AG04450 (cell line): ENCODE measurements around the gene SLC46A1. TPM values are rescaled to one million over a fixed set of nuclear protein-coding genes. Genes with fewer than 3 reads are reported as not detected.

ENCODE experiments used
- CTCF ChIA-PET: fragments of 300-600, 350-600 bp; formaldehyde crosslinking; extraction: SDS; loops from one replicate; lab custom pipeline; 2022; ENCODE audit warnings: antibody characterized with exemption, inconsistent platforms; lab: Charles Lee
- POLR2A ChIA-PET: fragments of 350-600 bp; formaldehyde crosslinking; extraction: SDS; loops from one replicate; lab custom pipeline; 2021; ENCODE audit warnings: antibody characterized with exemption, inconsistent platforms; lab: Yijun Ruan, JAX
- DNase-seq: peaks from one replicate; pipeline ENCODE4 v3.0.0-alpha.2; 2011; ENCODE audit warnings: low read depth, low spot score
- H3K27ac ChIP-seq: one replicate; pipeline ENCODE4 v1.5.1; 2012; ENCODE audit warnings: low read depth, low read length, control low read depth
- H3K27me3 ChIP-seq: one replicate; pipeline ENCODE4 v1.6.0; 2012; ENCODE audit warnings: low read length; ENCODE audit not compliant: control insufficient read depth, insufficient read depth
- H3K4me3 ChIP-seq: 2 replicates; pipeline ENCODE4 v1.5.1; 2011; ENCODE audit warnings: mild to moderate bottlenecking, low read depth, low read length, control low read depth
- H3K9me3 ChIP-seq: 2 replicates; pipeline ENCODE4 v1.5.1; 2012; ENCODE audit warnings: low read length; ENCODE audit not compliant: control insufficient read depth, insufficient read depth
- polyA plus RNA-seq: library from polyadenylated mRNA; depleted of rRNA; stranded (reverse); fragments of >200 nt; gene quantifications from 2 replicates; pipeline ENCODE4 v1.2.3, GENCODE V29; 2011
- TF ChIP-seq, protein P1 (sequence below): IDR thresholded peaks from 2 replicates; pipeline ENCODE4 v1.5.1; 2011; ENCODE audit warnings: low read depth, low read length, control low read depth, inconsistent platforms

SLC46A1 gene
- polyA plus RNA-seq, 1 experiment = 2.5 TPM

DNA sequence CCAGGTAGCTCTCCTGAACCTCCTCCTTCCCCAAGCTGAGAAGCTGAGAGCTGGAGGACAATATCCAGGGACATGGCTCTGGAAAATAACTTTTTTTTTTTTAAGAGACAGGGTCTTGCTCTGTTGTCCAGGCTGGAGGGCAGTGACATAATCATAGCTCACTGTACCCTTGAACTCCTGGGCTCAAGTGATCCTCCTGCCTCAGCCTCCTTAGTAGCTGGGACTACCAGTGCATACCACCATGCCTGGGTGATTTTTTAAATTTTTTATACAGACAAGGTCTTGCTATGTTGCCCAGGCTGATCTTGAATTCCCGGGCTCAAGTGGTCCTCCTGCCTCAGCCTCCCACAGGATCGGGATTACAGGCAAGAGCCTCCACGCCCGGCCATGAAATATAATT is 6.2 kb downstream of the SLC46A1 start:
- no peaks in the 10 kb centered on the region for H3K9me3 ChIP-seq
- DNase-seq = no peak
- no peak overlapping the region for H3K4me3 ChIP-seq
- TF ChIP-seq, protein P1, sequence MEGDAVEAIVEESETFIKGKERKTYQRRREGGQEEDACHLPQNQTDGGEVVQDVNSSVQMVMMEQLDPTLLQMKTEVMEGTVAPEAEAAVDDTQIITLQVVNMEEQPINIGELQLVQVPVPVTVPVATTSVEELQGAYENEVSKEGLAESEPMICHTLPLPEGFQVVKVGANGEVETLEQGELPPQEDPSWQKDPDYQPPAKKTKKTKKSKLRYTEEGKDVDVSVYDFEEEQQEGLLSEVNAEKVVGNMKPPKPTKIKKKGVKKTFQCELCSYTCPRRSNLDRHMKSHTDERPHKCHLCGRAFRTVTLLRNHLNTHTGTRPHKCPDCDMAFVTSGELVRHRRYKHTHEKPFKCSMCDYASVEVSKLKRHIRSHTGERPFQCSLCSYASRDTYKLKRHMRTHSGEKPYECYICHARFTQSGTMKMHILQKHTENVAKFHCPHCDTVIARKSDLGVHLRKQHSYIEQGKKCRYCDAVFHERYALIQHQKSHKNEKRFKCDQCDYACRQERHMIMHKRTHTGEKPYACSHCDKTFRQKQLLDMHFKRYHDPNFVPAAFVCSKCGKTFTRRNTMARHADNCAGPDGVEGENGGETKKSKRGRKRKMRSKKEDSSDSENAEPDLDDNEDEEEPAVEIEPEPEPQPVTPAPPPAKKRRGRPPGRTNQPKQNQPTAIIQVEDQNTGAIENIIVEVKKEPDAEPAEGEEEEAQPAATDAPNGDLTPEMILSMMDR = no peak
- no peaks in the 10 kb centered on the region for H3K27me3 ChIP-seq
- CTCF ChIA-PET = interaction anchor here (0.5 kb wide), 1 partner anchor 85 kb away, joined by 3 read pairs; no protein-coding TSS in a partner anchor
- no peak overlapping the region for H3K27ac ChIP-seq
- POLR2A ChIA-PET = no interaction called here

- TF ChIP-seq, protein P1 = no peak
- ChIA-PET POLR2A (interaction anchor here (0.5 kb wide), 1 partner anchor 23 kb away, joined by 3 read pairs; no protein-coding TSS in a partner anchor), CTCF (interaction anchor here (0.7 kb wide), 1 partner anchor 97 kb away, joined by 3 read pairs; no protein-coding TSS in a partner anchor)
- Histone ChIP-seq H3K4me3 (no peak overlapping the region), H3K27me3 (no peaks in the 10 kb centered on the region), H3K27ac (no peak overlapping the region), H3K9me3 (no peaks in the 10 kb centered on the region)
- no peak for DNase-seq
Measured at GRCh38 chr17:28398280-28398981, 7.6 kb downstream of the SLC46A1 start.

DNA sequence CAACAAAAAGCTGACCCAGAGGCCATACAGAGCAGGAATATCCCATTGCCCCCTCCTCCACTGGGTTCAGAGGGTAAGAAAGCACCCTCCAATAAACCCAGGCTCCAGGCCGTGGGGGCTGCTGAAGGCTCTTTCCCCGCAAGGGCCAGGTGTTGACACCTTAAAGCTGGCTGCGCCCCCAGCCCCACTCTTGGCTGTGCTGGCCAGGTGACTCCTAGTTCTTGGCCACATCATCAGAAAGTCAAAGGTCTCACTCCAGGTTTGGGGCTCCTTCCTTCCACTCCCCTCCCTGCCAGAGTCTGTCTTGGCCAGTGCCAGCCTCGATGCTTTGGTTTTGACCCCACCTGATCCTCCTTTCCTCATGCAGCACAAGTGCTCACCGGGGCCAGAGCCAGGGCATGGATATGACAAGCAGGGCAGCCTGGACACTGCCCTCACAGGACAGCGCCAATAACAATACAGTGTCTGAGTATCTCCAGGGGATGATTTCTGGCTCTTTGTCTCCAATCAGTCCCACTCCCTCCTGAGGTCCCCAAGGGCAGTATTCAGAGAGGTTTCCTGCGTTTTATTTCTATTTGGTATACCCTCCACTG is 8.2 kb downstream of the SLC46A1 start:
- DNase-seq = no peak
- no peak overlapping the region for H3K27ac ChIP-seq
- POLR2A ChIA-PET = no interaction called here
- TF ChIP-seq, protein P1 = no peak
- H3K27me3 ChIP-seq = no peaks in the 10 kb centered on the region
- no peaks in the 10 kb centered on the region for H3K9me3 ChIP-seq
- H3K4me3 ChIP-seq = no peak overlapping the region
- CTCF ChIA-PET = interaction anchor here (0.7 kb wide), 1 partner anchor 98 kb away, joined by 3 read pairs; no protein-coding TSS in a partner anchor

DNA sequence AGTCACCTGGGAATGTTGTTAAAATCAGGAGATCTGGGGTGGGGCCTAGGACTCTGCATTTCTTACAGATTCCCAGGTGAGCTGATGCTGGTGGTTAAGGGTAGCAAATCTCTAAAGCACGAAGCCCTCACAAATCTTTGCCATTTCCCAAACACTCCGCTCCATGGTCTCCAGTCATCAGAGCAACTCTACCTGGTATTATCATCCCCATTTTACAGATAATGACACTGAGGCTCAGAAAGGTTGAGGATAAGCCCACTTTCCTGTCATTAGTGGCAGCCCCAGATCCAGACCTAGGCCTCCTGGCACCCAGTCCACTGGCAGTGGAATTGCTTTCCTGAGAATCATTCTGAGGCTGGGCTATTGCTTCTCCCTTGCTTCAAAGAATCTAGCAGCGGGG is 8.7 kb downstream of the SLC46A1 start:
- POLR2A ChIA-PET = no interaction called here
- Histone ChIP-seq H3K27me3 (no peaks in the 10 kb centered on the region), H3K4me3 (no peak overlapping the region), H3K9me3 (no peaks in the 10 kb centered on the region), H3K27ac (no peak overlapping the region)
- CTCF ChIA-PET = no interaction called here
- TF ChIP-seq, protein P1 = no peak
- DNase-seq = no peak

- no peaks in the 10 kb centered on the region for H3K27me3 ChIP-seq
- H3K27ac ChIP-seq = no peak overlapping the region
- H3K9me3 ChIP-seq = no peaks in the 10 kb centered on the region
- no peak overlapping the region for H3K4me3 ChIP-seq
- ChIA-PET CTCF (interaction anchor here (0.5 kb wide), 1 partner anchor 31 kb away, joined by 4 read pairs; no protein-coding TSS in a partner anchor), POLR2A (no interaction called here)
- TF ChIP-seq, protein P1 = no peak
- no peak for DNase-seq
Measured at GRCh38 chr17:28396635-28397239, 9.3 kb downstream of the SLC46A1 start.
